OCI-LY7 (cell line): Measurements from ENCODE around the gene PITHD1. TPM values are rescaled to one million over a fixed set of nuclear protein-coding genes. Genes with fewer than 3 reads are reported as not detected.

ENCODE experiments used
- BruUV-seq: library from RNA; stranded (reverse); fragments of 400-500 nt; replicated peaks from 2 replicates; lab custom pipeline; 2021; lab: Mats Ljungman, UMichigan
- CTCF ChIA-PET: fragments of 300-600 bp; sonication (Branson Sonifier 250); formaldehyde crosslinking; loops from one replicate; lab custom pipeline; 2022; ENCODE audit warnings: antibody characterized with exemption; ENCODE audit not compliant: unreplicated experiment; lab: Charles Lee
- POLR2A ChIA-PET: fragments of 300-600 bp; sonication (Branson Sonifier 250); formaldehyde crosslinking; loops from one replicate; lab custom pipeline; 2022; ENCODE audit warnings: antibody characterized with exemption; lab: Charles Lee
- DNase-seq: peaks from one replicate; pipeline ENCODE4 v3.0.0-alpha.2; 2015; ENCODE audit warnings: low spot score
- H2AFZ ChIP-seq: fragments of 200-600 bp; sonication (generic), shearing (Covaris generic); 2 replicates; pipeline ENCODE4 v1.6.1; 2014; ENCODE audit warnings: mild to moderate bottlenecking, antibody characterized with exemption, low read length, moderate library complexity
- H3K27ac ChIP-seq: fragments of 200-600 bp; sonication (generic); 2 replicates; pipeline ENCODE4 v1.5.1; 2014; ENCODE audit warnings: mixed run types, low read depth, mild to moderate bottlenecking, moderate library complexity, low read length, inconsistent platforms; ENCODE audit not compliant: poor library complexity, severe bottlenecking
- H3K36me3 ChIP-seq: fragments of 200-600 bp; sonication (generic); 2 replicates; pipeline ENCODE4 v1.6.1; 2014; ENCODE audit warnings: mild to moderate bottlenecking, antibody characterized with exemption, low read length, moderate library complexity, mixed read lengths; ENCODE audit not compliant: insufficient read depth
- H3K4me1 ChIP-seq: fragments of 200-600 bp; sonication (generic); 2 replicates; pipeline ENCODE4 v1.5.1; 2014; ENCODE audit warnings: mild to moderate bottlenecking, low read length; ENCODE audit not compliant: insufficient read depth, poor library complexity, severe bottlenecking
- H3K4me2 ChIP-seq: fragments of 200-600 bp; sonication (generic); 2 replicates; pipeline ENCODE4 v1.6.1; 2014; ENCODE audit warnings: mild to moderate bottlenecking, low read length
- H3K4me3 ChIP-seq: fragments of 200-600 bp; sonication (generic); 2 replicates; pipeline ENCODE4 v1.5.1; 2014; ENCODE audit warnings: mild to moderate bottlenecking, low read depth, low read length; ENCODE audit not compliant: poor library complexity, severe bottlenecking
- H3K79me2 ChIP-seq: fragments of 200-600 bp; sonication (generic); 2 replicates; pipeline ENCODE4 v1.6.1; 2016; ENCODE audit warnings: low read depth, mild to moderate bottlenecking, low read length, moderate library complexity, mixed read lengths; ENCODE audit not compliant: insufficient read depth
- H3K9me2 ChIP-seq: fragments of 200-600 bp; sonication (generic); 2 replicates; pipeline ENCODE4 v1.6.1; 2016; ENCODE audit warnings: mild to moderate bottlenecking, low read length, mixed read lengths; ENCODE audit not compliant: insufficient read depth
- H3K9me3 ChIP-seq: fragments of 200-600 bp; sonication (generic); 2 replicates; pipeline ENCODE4 v1.6.1; 2014; ENCODE audit warnings: mild to moderate bottlenecking, mixed run types, low read length, mixed read lengths
- H4K20me1 ChIP-seq: fragments of 200-600 bp; sonication (generic); 2 replicates; pipeline ENCODE4 v1.6.1; 2014; ENCODE audit warnings: mild to moderate bottlenecking, antibody characterized with exemption, low read length, moderate library complexity, mixed read lengths; ENCODE audit not compliant: insufficient read depth
- EZH2phosphoT487 ChIP-seq: fragments of 200-600 bp; sonication (generic); IDR thresholded peaks from 2 replicates; pipeline ENCODE4 v1.6.1; 2018; ENCODE audit warnings: low read depth, borderline replicate concordance, mild to moderate bottlenecking, mixed run types, antibody characterized with exemption, low read length, moderate library complexity, mixed read lengths
- intact Hi-C: fragments of 100-400 bp; cut with micrococcal nuclease; formaldehyde crosslinking; loops from one replicate; pipeline ENCODE4 v1.10.0; 2022; ENCODE audit not compliant: unreplicated experiment
- total RNA-seq, 2 experiments: library from RNA; depleted of rRNA in 1 of 2; stranded (reverse); fragments of >200 nt in 1 of 2; shearing (Covaris generic) in 1 of 2; gene quantifications; 2 replicates each; pipeline ENCODE4 v1.2.3, GENCODE V29; 2014 to 2022
- TF ChIP-seq, protein P1 (sequence below): fragments of 200-600 bp; sonication (generic); conservative IDR thresholded peaks from 2 replicates; pipeline ENCODE4 v1.5.1; 2014; ENCODE audit warnings: mild to moderate bottlenecking, antibody characterized with exemption, low read length, moderate library complexity, mixed read lengths

Gene PITHD1
- total RNA-seq, 2 experiments from 2014 or later: 63.6 to 89.9 TPM

- no TSS peak for BruUV-seq
- peaks cover 10% of the 10 kb centered on the region for H3K4me1 ChIP-seq
- H3K9me3 ChIP-seq: no peaks in the 10 kb centered on the region
- POLR2A ChIA-PET: no interaction called here
- no peak overlapping the region for H3K4me2 ChIP-seq
- no peaks in the 10 kb centered on the region for H3K36me3 ChIP-seq
- no peaks in the 10 kb centered on the region for H3K79me2 ChIP-seq
- H3K27ac ChIP-seq: no peak overlapping the region
- TF ChIP-seq, protein P1, sequence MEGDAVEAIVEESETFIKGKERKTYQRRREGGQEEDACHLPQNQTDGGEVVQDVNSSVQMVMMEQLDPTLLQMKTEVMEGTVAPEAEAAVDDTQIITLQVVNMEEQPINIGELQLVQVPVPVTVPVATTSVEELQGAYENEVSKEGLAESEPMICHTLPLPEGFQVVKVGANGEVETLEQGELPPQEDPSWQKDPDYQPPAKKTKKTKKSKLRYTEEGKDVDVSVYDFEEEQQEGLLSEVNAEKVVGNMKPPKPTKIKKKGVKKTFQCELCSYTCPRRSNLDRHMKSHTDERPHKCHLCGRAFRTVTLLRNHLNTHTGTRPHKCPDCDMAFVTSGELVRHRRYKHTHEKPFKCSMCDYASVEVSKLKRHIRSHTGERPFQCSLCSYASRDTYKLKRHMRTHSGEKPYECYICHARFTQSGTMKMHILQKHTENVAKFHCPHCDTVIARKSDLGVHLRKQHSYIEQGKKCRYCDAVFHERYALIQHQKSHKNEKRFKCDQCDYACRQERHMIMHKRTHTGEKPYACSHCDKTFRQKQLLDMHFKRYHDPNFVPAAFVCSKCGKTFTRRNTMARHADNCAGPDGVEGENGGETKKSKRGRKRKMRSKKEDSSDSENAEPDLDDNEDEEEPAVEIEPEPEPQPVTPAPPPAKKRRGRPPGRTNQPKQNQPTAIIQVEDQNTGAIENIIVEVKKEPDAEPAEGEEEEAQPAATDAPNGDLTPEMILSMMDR: no peak
- no peak for TF ChIP-seq EZH2phosphoT487
- intact Hi-C loops: no loop called here
- H4K20me1 ChIP-seq: no peaks in the 10 kb centered on the region
- no peak for DNase-seq
- H3K9me2 ChIP-seq: no peaks in the 10 kb centered on the region
- CTCF ChIA-PET: no interaction called here
- no peak overlapping the region; the same call in 1 of the 2 replicates for H2AFZ ChIP-seq
- no peak overlapping the region for H3K4me3 ChIP-seq
Observed at GRCh38 chr1:23816906-23817305, 38.7 kb downstream of the PITHD1 start.

- ChIA-PET POLR2A (interaction anchor here (0.6 kb wide), 1 partner anchor 98 kb away, joined by 3 read pairs; no protein-coding TSS in a partner anchor), CTCF (no interaction called here)
- Histone ChIP-seq H3K4me2 (no peak overlapping the region), H3K4me1 (peaks cover 10% of the 10 kb centered on the region), H4K20me1 (no peaks in the 10 kb centered on the region), H3K9me3 (no peaks in the 10 kb centered on the region), H3K9me2 (no peaks in the 10 kb centered on the region), H3K4me3 (no peak overlapping the region), H2AFZ (no peak overlapping the region; the same call in 1 of the 2 replicates), H3K79me2 (no peaks in the 10 kb centered on the region), H3K36me3 (no peaks in the 10 kb centered on the region), H3K27ac (no peak overlapping the region)
- intact Hi-C loops: no loop called here
- BruUV-seq: no TSS peak
- TF ChIP-seq EZH2phosphoT487: no peak
- TF ChIP-seq, protein P1: no peak
- DNase-seq: no peak
Observed at GRCh38 chr1:23817633-23818032, 39.4 kb downstream of the PITHD1 start.

- POLR2A ChIA-PET: interaction anchor here (0.6 to 1.6 kb wide), 4 partner anchors 13 to 93 kb away, joined by 4 read pairs; partner anchors contain the start of gene CNR2
Observed at GRCh38 chr1:23823767-23824166, 45.5 kb downstream of the PITHD1 start.

More at GRCh38 chr1:23823767-23824166, 45.5 kb downstream of the PITHD1 start:
- CTCF ChIA-PET: interaction anchor here (1.7 kb wide), 1 partner anchor 13 kb away, joined by 5 read pairs; no protein-coding TSS in a partner anchor
- H3K4me3 ChIP-seq: no peak overlapping the region
- TF ChIP-seq EZH2phosphoT487: no peak
- TF ChIP-seq, protein P1: no peak
- DNase-seq: no peak
- no peaks in the 10 kb centered on the region for H3K9me2 ChIP-seq
- no TSS peak for BruUV-seq
- H3K27ac ChIP-seq: no peak overlapping the region
- no peaks in the 10 kb centered on the region for H4K20me1 ChIP-seq
- H3K36me3 ChIP-seq: no peaks in the 10 kb centered on the region
- H3K79me2 ChIP-seq: no peaks in the 10 kb centered on the region
- intact Hi-C loops: no loop called here
- H3K9me3 ChIP-seq: no peaks in the 10 kb centered on the region
- H2AFZ ChIP-seq: no peak overlapping the region
- peak overlapping the region; percentile 82; the same call in 1 of the 2 replicates for H3K4me2 ChIP-seq
- peaks cover 16% of the 10 kb centered on the region for H3K4me1 ChIP-seq
